Measurements from ENCODE around the gene GSS. TPM values are rescaled to one million over a fixed set of nuclear protein-coding genes. Genes with fewer than 3 reads are reported as not detected.

GSS gene
- total RNA-seq, 1 experiment from 2014 or later = 83.6 TPM

GRCh38 chr20:34923414-34923813, 32.2 kb downstream of the GSS start:
- Histone ChIP-seq H3K27ac (ENCODE audit: low read depth, low read length) (no peak overlapping the region), H3K79me2 (ENCODE audit: insufficient read depth, low read length) (no peaks in the 10 kb centered on the region), H3K4me2 (ENCODE audit: low read length) (no peak overlapping the region), H3K27me3 (ENCODE audit: insufficient read depth, low read length) (no peaks in the 10 kb centered on the region), H3K4me3 (replicated peaks in 1 of 2; ENCODE audit: low read depth in 1 of 2, low read length in 2 of 2) (no peak overlapping the region), H3K9ac (ENCODE audit: low read length) (no peak overlapping the region), H3K9me3 (ENCODE audit: control insufficient read depth in 1 of 2, insufficient read depth in 1 of 2, low read depth in 1 of 2, low read length in 2 of 2) (peaks cover 0 to 6% of the 10 kb centered on the region in 2 experiments; a peak in 2 of 4 replicates), H4K20me1 (ENCODE audit: insufficient read depth) (no peaks in the 10 kb centered on the region), H3K9me2 (ENCODE audit: insufficient read depth) (no peaks in the 10 kb centered on the region), H3K36me3 (ENCODE audit: control insufficient read depth in 1 of 2, insufficient read depth in 2 of 2, low read length in 2 of 2) (peaks cover 3 to 37% of the 10 kb centered on the region in 2 experiments; a peak in 3 of 4 replicates), H2AFZ (ENCODE audit: low read depth, low read length, poor library complexity, severe bottlenecking) (no peak overlapping the region), H3K4me1 (ENCODE audit: control insufficient read depth in 1 of 2, insufficient read depth in 2 of 2, low read length in 2 of 2) (peaks cover 5 to 10% of the 10 kb centered on the region in 2 experiments)
- no TSS peak for BruUV-seq (replicated peaks)
- intact Hi-C loops (cut with micrococcal nuclease) = no loop called here
- RAD21 ChIA-PET (ENCODE audit: low non-redundant PET in 1 of 2, low total read pairs in 2 of 2, uncharacterized antibody in 2 of 2, unreplicated experiment in 2 of 2) = no interaction called here
- POLR2A ChIA-PET = no interaction called here
- CTCF ChIA-PET = no interaction called here
- no peak for ATAC-seq
- TF ChIP-seq CBX3 (IDR thresholded peaks at IDR 0.05; ENCODE audit: low read depth) = no peak
- DNase-seq (ENCODE audit: low read depth, low spot score) = no peak

- ATAC-seq (peak; percentile 47; the same call in 1 of the 2 replicates), DNase-seq (ENCODE audit: low read depth, low spot score) (no peak)
- H4K20me1 ChIP-seq (ENCODE audit: insufficient read depth) = no peaks in the 10 kb centered on the region
- intact Hi-C loops (cut with micrococcal nuclease) = no loop called here
- TSS peak; percentile 57 for BruUV-seq (replicated peaks)
- ChIA-PET POLR2A (no interaction called here), RAD21 (ENCODE audit: low non-redundant PET in 1 of 2, low total read pairs in 2 of 2, uncharacterized antibody in 2 of 2, unreplicated experiment in 2 of 2) (no interaction called here), CTCF (no interaction called here)
- no peaks in the 10 kb centered on the region for H3K27me3 ChIP-seq (ENCODE audit: insufficient read depth, low read length)
- no peak overlapping the region for H3K4me3 ChIP-seq (replicated peaks in 1 of 2; ENCODE audit: low read depth in 1 of 2, low read length in 2 of 2)
- H3K4me2 ChIP-seq (ENCODE audit: low read length) = 0 out of 2 replicates have a peak overlapping the region, but pooled peaks have one; percentile 20
- H3K79me2 ChIP-seq (ENCODE audit: insufficient read depth, low read length) = no peaks in the 10 kb centered on the region
- TF ChIP-seq SRF (IDR thresholded peaks at IDR 0.05; ENCODE audit: low read depth) (no peak), EGR1 (IDR thresholded peaks at IDR 0.05; ENCODE audit: low read depth) (no peak), POLR2AphosphoS5 (IDR thresholded peaks at IDR 0.05; ENCODE audit: low read depth, low read length) (peak; percentile 13; the same call in 1 of the 2 replicates), CEBPB (IDR thresholded peaks at IDR 0.05; ENCODE audit: low read depth) (peak; percentile 84), JUND (IDR thresholded peaks at IDR 0.05) (no peak), RAD21 (IDR thresholded peaks at IDR 0.05; ENCODE audit: low read depth) (no peak), EZH2 (IDR thresholded peaks at IDR 0.05) (no peak), ELF1 (IDR thresholded peaks at IDR 0.05; ENCODE audit: borderline replicate concordance, low read depth) (no peak), MAX (IDR thresholded peaks at IDR 0.05) (no peak)
- H2AFZ ChIP-seq (ENCODE audit: low read depth, low read length, poor library complexity, severe bottlenecking) = no peak overlapping the region
- H3K9me3 ChIP-seq (ENCODE audit: control insufficient read depth in 1 of 2, insufficient read depth in 1 of 2, low read depth in 1 of 2, low read length in 2 of 2) = peaks cover 0 to 6% of the 10 kb centered on the region in 2 experiments; a peak in 2 of 4 replicates
- peaks cover 0 to 32% of the 10 kb centered on the region in 2 experiments; a peak in 2 of 4 replicates for H3K36me3 ChIP-seq (ENCODE audit: control insufficient read depth in 1 of 2, insufficient read depth in 2 of 2, low read length in 2 of 2)
- H3K9me2 ChIP-seq (ENCODE audit: insufficient read depth) = no peaks in the 10 kb centered on the region
- no peak overlapping the region for H3K27ac ChIP-seq (ENCODE audit: low read depth, low read length)
- H3K4me1 ChIP-seq (ENCODE audit: control insufficient read depth in 1 of 2, insufficient read depth in 2 of 2, low read length in 2 of 2) = peaks cover 4 to 10% of the 10 kb centered on the region in 2 experiments
- H3K9ac ChIP-seq (ENCODE audit: low read length) = no peak overlapping the region
Measured at GRCh38 chr20:34922654-34923381, 32.8 kb downstream of the GSS start.

Measured in HCT116 (cell line).